ENCODE results near the gene FN1.

The FN1 gene

GRCh38 chr2:215454519-215455246, 18.8 kb upstream of the FN1 start:
- H3K4me3 ChIP-seq (IDR thresholded peaks at IDR 0.05; ENCODE audit: insufficient read depth, low read depth, low read length): no peak overlapping the region
- H4K20me1 ChIP-seq (ENCODE audit: insufficient read depth): no peaks in the 10 kb centered on the region
- TF ChIP-seq CTCF (conservative IDR thresholded peaks at IDR 0.05; ENCODE audit: low read depth, low read length): peak; percentile 82
- H3K27me3 ChIP-seq (ENCODE audit: insufficient read depth, low read depth): no peaks in the 10 kb centered on the region
- H3K9ac ChIP-seq: no peak overlapping the region
- H3K36me3 ChIP-seq (ENCODE audit: insufficient read depth): no peaks in the 10 kb centered on the region
- no peak overlapping the region for H2AFZ ChIP-seq (ENCODE audit: low read depth)
- no peaks in the 10 kb centered on the region for H3K4me1 ChIP-seq (ENCODE audit: low read depth, poor library complexity, severe bottlenecking)
- H3K4me2 ChIP-seq: no peak overlapping the region
- H3K79me2 ChIP-seq (ENCODE audit: insufficient read depth, low read depth): no peaks in the 10 kb centered on the region
- no peak overlapping the region for H3K27ac ChIP-seq

- H3K79me2 ChIP-seq (ENCODE audit: insufficient read depth, low read depth): no peaks in the 10 kb centered on the region
- no peak overlapping the region for H3K4me3 ChIP-seq (IDR thresholded peaks at IDR 0.05; ENCODE audit: insufficient read depth, low read depth, low read length)
- H3K36me3 ChIP-seq (ENCODE audit: insufficient read depth): no peaks in the 10 kb centered on the region
- H3K4me2 ChIP-seq: no peak overlapping the region
- H3K27me3 ChIP-seq (ENCODE audit: insufficient read depth, low read depth): no peaks in the 10 kb centered on the region
- no peak overlapping the region for H3K9ac ChIP-seq
- H4K20me1 ChIP-seq (ENCODE audit: insufficient read depth): no peaks in the 10 kb centered on the region
- no peak overlapping the region for H3K27ac ChIP-seq
- H2AFZ ChIP-seq (ENCODE audit: low read depth): no peak overlapping the region
- TF ChIP-seq CTCF (conservative IDR thresholded peaks at IDR 0.05; ENCODE audit: low read depth, low read length): no peak
- no peaks in the 10 kb centered on the region for H3K4me1 ChIP-seq (ENCODE audit: low read depth, poor library complexity, severe bottlenecking)
Observed at GRCh38 chr2:215452725-215453124, 16.9 kb upstream of the FN1 start.

GRCh38 chr2:215451012-215451756, 15.3 kb upstream of the FN1 start:
- Histone ChIP-seq H3K4me1 (ENCODE audit: low read depth, poor library complexity, severe bottlenecking) (no peaks in the 10 kb centered on the region), H3K79me2 (ENCODE audit: insufficient read depth, low read depth) (no peaks in the 10 kb centered on the region), H3K4me3 (IDR thresholded peaks at IDR 0.05; ENCODE audit: insufficient read depth, low read depth, low read length) (no peak overlapping the region), H3K36me3 (ENCODE audit: insufficient read depth) (no peaks in the 10 kb centered on the region), H4K20me1 (ENCODE audit: insufficient read depth) (no peaks in the 10 kb centered on the region), H3K27ac (no peak overlapping the region), H2AFZ (ENCODE audit: low read depth) (no peak overlapping the region), H3K27me3 (ENCODE audit: insufficient read depth, low read depth) (no peaks in the 10 kb centered on the region), H3K4me2 (no peak overlapping the region), H3K9ac (no peak overlapping the region)
- no peak for TF ChIP-seq CTCF (conservative IDR thresholded peaks at IDR 0.05; ENCODE audit: low read depth, low read length)

GRCh38 chr2:215450188-215451011, 14.5 kb upstream of the FN1 start:
- Histone ChIP-seq H3K27me3 (ENCODE audit: insufficient read depth, low read depth) (no peaks in the 10 kb centered on the region), H3K79me2 (ENCODE audit: insufficient read depth, low read depth) (no peaks in the 10 kb centered on the region), H3K36me3 (ENCODE audit: insufficient read depth) (no peaks in the 10 kb centered on the region), H3K9ac (no peak overlapping the region), H4K20me1 (ENCODE audit: insufficient read depth) (no peaks in the 10 kb centered on the region), H3K4me1 (ENCODE audit: low read depth, poor library complexity, severe bottlenecking) (no peaks in the 10 kb centered on the region), H3K4me3 (IDR thresholded peaks at IDR 0.05; ENCODE audit: insufficient read depth, low read depth, low read length) (no peak overlapping the region), H3K27ac (no peak overlapping the region), H3K4me2 (no peak overlapping the region), H2AFZ (ENCODE audit: low read depth) (no peak overlapping the region)
- no peak for TF ChIP-seq CTCF (conservative IDR thresholded peaks at IDR 0.05; ENCODE audit: low read depth, low read length)
